ENCODE results near the gene ACSF2.

DNA sequence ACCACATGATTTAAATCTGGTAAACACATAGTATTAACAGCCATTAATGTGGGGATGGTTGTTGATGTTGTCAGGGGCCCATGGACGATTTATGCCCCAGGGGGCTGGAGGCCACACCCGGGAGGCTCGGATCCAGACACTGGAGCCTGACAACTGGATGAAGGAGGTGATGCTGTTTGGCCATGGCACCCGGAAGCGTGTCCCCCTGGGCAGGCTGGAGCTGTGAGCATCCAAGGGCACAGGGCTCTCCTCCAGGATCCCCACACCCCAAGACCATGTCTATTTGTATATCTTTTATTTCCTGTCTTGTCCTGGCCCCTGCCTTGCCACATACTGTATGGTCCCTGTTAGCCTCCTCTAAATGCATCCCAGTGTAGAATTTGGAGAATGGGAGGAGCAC, 57.2 kb downstream of the ACSF2 start:
- TF ChIP-seq, protein P1, sequence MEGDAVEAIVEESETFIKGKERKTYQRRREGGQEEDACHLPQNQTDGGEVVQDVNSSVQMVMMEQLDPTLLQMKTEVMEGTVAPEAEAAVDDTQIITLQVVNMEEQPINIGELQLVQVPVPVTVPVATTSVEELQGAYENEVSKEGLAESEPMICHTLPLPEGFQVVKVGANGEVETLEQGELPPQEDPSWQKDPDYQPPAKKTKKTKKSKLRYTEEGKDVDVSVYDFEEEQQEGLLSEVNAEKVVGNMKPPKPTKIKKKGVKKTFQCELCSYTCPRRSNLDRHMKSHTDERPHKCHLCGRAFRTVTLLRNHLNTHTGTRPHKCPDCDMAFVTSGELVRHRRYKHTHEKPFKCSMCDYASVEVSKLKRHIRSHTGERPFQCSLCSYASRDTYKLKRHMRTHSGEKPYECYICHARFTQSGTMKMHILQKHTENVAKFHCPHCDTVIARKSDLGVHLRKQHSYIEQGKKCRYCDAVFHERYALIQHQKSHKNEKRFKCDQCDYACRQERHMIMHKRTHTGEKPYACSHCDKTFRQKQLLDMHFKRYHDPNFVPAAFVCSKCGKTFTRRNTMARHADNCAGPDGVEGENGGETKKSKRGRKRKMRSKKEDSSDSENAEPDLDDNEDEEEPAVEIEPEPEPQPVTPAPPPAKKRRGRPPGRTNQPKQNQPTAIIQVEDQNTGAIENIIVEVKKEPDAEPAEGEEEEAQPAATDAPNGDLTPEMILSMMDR (IDR thresholded peaks at IDR 0.05): no peak
- no peak for TF ChIP-seq EP300 (IDR thresholded peaks at IDR 0.05)

All from tibial nerve (tissue), 4 donors.